Kidney glomerular epithelial cell (primary cell): ENCODE measurements around the gene ADGRG1.
"Not testable (repeated sequence)": the region's sequence is repeated elsewhere in the genome, so short reads cannot be mapped to it uniquely, and the experiment has no call there.

Experiments used
- DNase-seq: peaks from one replicate; lab custom pipeline; 2025; lab: John Stamatoyannopoulos, UW

ADGRG1 gene

GRCh38 chr16:57628008-57628781, at the start of gene ADGRG1:
Gene ADGRG1 (plus strand): TSS chr16:57628630. CDS start chr16:57650288, 21,658 bp downstream.
- DNase-seq = peak; percentile 97

- DNase-seq = no peak
Observed at GRCh38 chr16:57579361-57579665, 49.1 kb upstream of the ADGRG1 start.

- no peak for DNase-seq
Observed at GRCh38 chr16:57585051-57585687, 43.3 kb upstream of the ADGRG1 start.

- DNase-seq = no peak
Observed at GRCh38 chr16:57588831-57589230, 39.6 kb upstream of the ADGRG1 start.

GRCh38 chr16:57589374-57589773, 39.1 kb upstream of the ADGRG1 start:
- no peak for DNase-seq

GRCh38 chr16:57590654-57591085, 37.8 kb upstream of the ADGRG1 start:
- peak; percentile 64 for DNase-seq

GRCh38 chr16:57591086-57591869, 37.2 kb upstream of the ADGRG1 start:
- DNase-seq = peak; percentile 96

GRCh38 chr16:57591870-57592485, 36.5 kb upstream of the ADGRG1 start:
- no peak for DNase-seq

- no peak for DNase-seq
Observed at GRCh38 chr16:57592591-57593003, 35.8 kb upstream of the ADGRG1 start.

- no peak for DNase-seq
Observed at GRCh38 chr16:57593021-57593420, 35.4 kb upstream of the ADGRG1 start.

- no peak for DNase-seq
Observed at GRCh38 chr16:57593990-57594389, 34.4 kb upstream of the ADGRG1 start.

- DNase-seq = no peak
Observed at GRCh38 chr16:57594531-57595031, 33.8 kb upstream of the ADGRG1 start.

GRCh38 chr16:57596234-57596633, 32.2 kb upstream of the ADGRG1 start:
- not testable (repeated sequence) for DNase-seq

- no peak for DNase-seq
Observed at GRCh38 chr16:57598437-57598836, 30.0 kb upstream of the ADGRG1 start.

GRCh38 chr16:57600048-57600835, 28.2 kb upstream of the ADGRG1 start:
- peak; percentile 32 for DNase-seq

- no peak for DNase-seq
Observed at GRCh38 chr16:57600952-57601580, 27.4 kb upstream of the ADGRG1 start.

- DNase-seq = no peak
Observed at GRCh38 chr16:57601801-57602478, 26.5 kb upstream of the ADGRG1 start.

- DNase-seq = no peak
Observed at GRCh38 chr16:57603115-57604024, 25.1 kb upstream of the ADGRG1 start.

GRCh38 chr16:57604177-57604576, 24.3 kb upstream of the ADGRG1 start:
- no peak for DNase-seq
